Hypothalamus (tissue), 51 donors: ENCODE data around the gene ERCC2.

Experiments
- DNase-seq, 51 donors: peaks; one replicate each; lab custom pipeline; 2025; lab: John Stamatoyannopoulos, UW

ERCC2 gene

GRCh38 chr19:45306518-45307027 is 63.8 kb downstream of the ERCC2 start:
- no peak for DNase-seq

GRCh38 chr19:45306040-45306439 is 64.3 kb downstream of the ERCC2 start:
- DNase-seq = no peak

- DNase-seq = no peak
Measured at GRCh38 chr19:45305421-45305820, 65.0 kb downstream of the ERCC2 start.

GRCh38 chr19:45305007-45305406 is 65.4 kb downstream of the ERCC2 start:
- DNase-seq = no peak

- DNase-seq = no peak
Measured at GRCh38 chr19:45304141-45304926, 66.0 kb downstream of the ERCC2 start.

- no peak for DNase-seq
Measured at GRCh38 chr19:45303269-45304060, 66.9 kb downstream of the ERCC2 start.

- DNase-seq = no peak
Measured at GRCh38 chr19:45302416-45302815, 68.0 kb downstream of the ERCC2 start.
